K562 (cell line): ENCODE measurements around the gene NOP14. TPM values are rescaled to one million over a fixed set of nuclear protein-coding genes. Genes with fewer than 3 reads are reported as not detected.

Experiments
- CBX8 ChIP-seq: fragments of 200-600 bp; sonication (generic); IDR thresholded peaks from 2 replicates; pipeline ENCODE4 v1.6.1; 2012; ENCODE audit warnings: borderline replicate concordance, mixed run types, low read depth, mild to moderate bottlenecking, moderate library complexity, mixed read lengths, low read length, control low read depth, inconsistent platforms; ENCODE audit not compliant: poor library complexity, severe bottlenecking; ENCODE audit errors: extremely low read depth
- CC2D1A ChIP-seq: fragments of 450-650 bp; IDR thresholded peaks from 2 replicates; pipeline ENCODE4 v1.6.1; 2017; ENCODE audit warnings: mild to moderate bottlenecking
- CCAR2 ChIP-seq: fragments of 200-400 bp; formaldehyde crosslinking; IDR thresholded peaks from 2 replicates; pipeline ENCODE4 v1.6.1; 2017; ENCODE audit warnings: mild to moderate bottlenecking, low read depth, low read length
- CREB1 ChIP-seq, 2 experiments: sonication (generic) in 1 of 2; formaldehyde crosslinking in 1 of 2; IDR thresholded peaks; 2 replicates each; pipeline versions ENCODE4 v1.6.1 to v1.8.0; 2012 to 2022; ENCODE audit warnings: inconsistent platforms in 1 of 2, mild to moderate bottlenecking in 1 of 2, missing genetic modification reagents in 1 of 2, moderate library complexity in 1 of 2
- HNRNPH1 ChIP-seq: fragments of 200-400 bp; formaldehyde crosslinking; optimal IDR thresholded peaks from 2 replicates; pipeline ENCODE3; 2017; ENCODE audit warnings: low read depth, mild to moderate bottlenecking, low read length, moderate library complexity
- HNRNPUL1 ChIP-seq: fragments of 200-400 bp; formaldehyde crosslinking; IDR thresholded peaks from 2 replicates; pipeline ENCODE4 v1.6.1; 2017; ENCODE audit warnings: low read length
- MECOM ChIP-seq: fragments of 250-450 bp; sonication (Bioruptor Pico); IDR thresholded peaks from 2 replicates; pipeline ENCODE4 v1.8.0; 2022; ENCODE audit warnings: inconsistent platforms
- NEUROD1 ChIP-seq: fragments of 150-350 bp; IDR thresholded peaks from 2 replicates; pipeline ENCODE4 v1.6.1; 2014; ENCODE audit warnings: borderline replicate concordance, low read length, low read depth; ENCODE audit not compliant: partially characterized antibody
- NFIX ChIP-seq: fragments of 250-450 bp; sonication (Bioruptor Pico); IDR thresholded peaks from 2 replicates; pipeline ENCODE4 v1.4.0; 2020; ENCODE audit warnings: low read depth, mild to moderate bottlenecking, moderate library complexity
- NONO ChIP-seq, 2 experiments: fragments of 200-400 bp in 1 of 2; fragments of 450-650 bp in 1 of 2; formaldehyde crosslinking in 1 of 2; IDR thresholded peaks; 2 replicates each; pipeline ENCODE4 v1.6.1; 2017; ENCODE audit warnings: low read depth in 2 of 2, mild to moderate bottlenecking in 2 of 2, moderate library complexity in 2 of 2, low read length in 1 of 2
- PHTF2 ChIP-seq: fragments of 250-450 bp; sonication (Bioruptor Pico); IDR thresholded peaks from 2 replicates; pipeline ENCODE4 v1.5.0; 2021; ENCODE audit warnings: mild to moderate bottlenecking
- POLR3G ChIP-seq: IDR thresholded peaks from 2 replicates; pipeline ENCODE4 v1.6.1; 2011; ENCODE audit not compliant: insufficient read length, insufficient replicate concordance; ENCODE audit errors: extremely low read depth
- ZNF316 ChIP-seq: fragments of 450-650 bp; IDR thresholded peaks from 2 replicates; pipeline ENCODE4 v1.6.1; 2016
- polyA plus RNA-seq, 8 experiments: library from polyadenylated mRNA; depleted of rRNA in 4 of 8; stranded (reverse) in 5 of 8; unstranded in 3 of 8; fragments of >200 nt; fragmentation: Nextera tagmentation in 2 of 8; fragmentation: Illumina TruSeq in 1 of 8; extraction: Ambion mirVana in 2 of 8; extraction: Trizol in 1 of 8; gene quantifications; 2 replicates each; pipeline versions ENCODE4 v1.2.1 to v1.2.3, GENCODE V29; 2011 to 2014; ENCODE audit warnings: inconsistent platforms in 1 of 8, missing spikeins in 1 of 8
- total RNA-seq, 7 experiments: library from RNA; depleted of rRNA in 6 of 7; stranded (reverse); fragments of >200 nt in 6 of 7; fragmentation: Illumina TruSeq in 2 of 7; extraction: Trizol in 2 of 7; gene quantifications; 2 replicates each; pipeline versions ENCODE4 v1.2.1 to v1.2.3, GENCODE V29; 2011 to 2021; ENCODE audit warnings: low replicate concordance in 1 of 7
- TF ChIP-seq, protein P1 (sequence below): fragments of 450-650 bp; IDR thresholded peaks from 2 replicates; pipeline ENCODE4 v1.6.1; 2017; ENCODE audit warnings: antibody characterized with exemption, mild to moderate bottlenecking
- TF ChIP-seq, protein P2 (sequence below): fragments of 250-450 bp; sonication (Bioruptor Pico); IDR thresholded peaks from 2 replicates; pipeline ENCODE4 v1.5.0; 2021
- TF ChIP-seq, protein P3 (sequence below), 2 experiments: fragments of 450-650 bp in 1 of 2; sonication (generic) in 1 of 2; formaldehyde crosslinking in 1 of 2; IDR thresholded peaks in 1 of 2; conservative IDR thresholded peaks in 1 of 2; 2 replicates each; pipeline versions ENCODE4 v1.6.1 to v1.8.1; 2016 to 2023; ENCODE audit warnings: mild to moderate bottlenecking in 2 of 2, moderate library complexity in 2 of 2, inconsistent platforms in 1 of 2, missing genetic modification reagents in 1 of 2
- TF ChIP-seq, protein P4 (sequence below): sonication (generic); IDR thresholded peaks from 2 replicates; pipeline ENCODE4 v1.6.1; 2016
- TF ChIP-seq, protein P5 (sequence below): fragments of 250-450 bp; sonication (Bioruptor Pico); IDR thresholded peaks from 2 replicates; pipeline ENCODE4 v1.4.0; 2020

The NOP14 gene
- total and polyA plus RNA-seq, 9 of the 15 experiments (the other 6 are each of a cell fraction or from before 2014, with no cell fraction given) = 12.7 to 76.0 (median 50.9) TPM

DNA sequence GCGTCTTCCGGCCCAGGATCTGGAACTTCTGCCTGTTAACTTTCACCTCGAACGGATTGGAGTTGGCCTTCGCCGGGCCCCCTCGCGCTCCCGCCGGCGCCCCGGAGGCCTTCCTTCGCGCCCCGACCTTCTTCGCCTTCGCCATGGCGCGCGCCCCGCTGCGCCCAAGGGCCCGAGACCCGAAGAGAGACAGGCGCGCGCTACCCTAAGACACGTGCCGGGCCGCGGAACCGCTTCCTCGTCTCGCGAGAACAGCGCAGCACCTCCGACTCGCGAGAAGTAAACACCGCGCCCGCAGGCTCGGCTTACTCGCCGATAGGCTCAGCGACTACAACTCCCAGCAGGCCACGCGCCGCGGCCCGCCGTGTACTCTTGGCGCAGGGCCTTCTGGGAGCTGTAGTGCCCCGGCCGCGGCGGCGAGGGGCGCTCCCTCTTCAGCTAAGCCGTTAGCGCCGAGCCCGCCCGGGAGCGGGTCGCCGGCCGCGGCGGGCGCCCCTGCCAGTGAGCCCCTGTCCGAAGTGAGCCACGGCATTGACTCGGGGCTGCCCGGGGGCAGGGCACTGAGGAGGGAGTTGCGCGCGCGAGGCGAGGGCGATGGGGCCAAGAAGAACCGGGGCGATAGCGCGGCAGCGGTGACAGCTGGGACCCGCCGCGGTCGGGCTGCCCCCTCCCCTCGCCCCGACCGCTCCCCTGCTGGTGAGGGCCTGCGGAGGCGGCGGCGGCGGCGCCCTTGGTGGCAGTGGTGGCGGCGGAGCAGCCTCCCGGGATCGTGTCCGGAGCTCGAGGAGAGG lies at the start of gene NOP14, which contains the start of gene GRK4 (continued):
- TF ChIP-seq, protein P1, sequence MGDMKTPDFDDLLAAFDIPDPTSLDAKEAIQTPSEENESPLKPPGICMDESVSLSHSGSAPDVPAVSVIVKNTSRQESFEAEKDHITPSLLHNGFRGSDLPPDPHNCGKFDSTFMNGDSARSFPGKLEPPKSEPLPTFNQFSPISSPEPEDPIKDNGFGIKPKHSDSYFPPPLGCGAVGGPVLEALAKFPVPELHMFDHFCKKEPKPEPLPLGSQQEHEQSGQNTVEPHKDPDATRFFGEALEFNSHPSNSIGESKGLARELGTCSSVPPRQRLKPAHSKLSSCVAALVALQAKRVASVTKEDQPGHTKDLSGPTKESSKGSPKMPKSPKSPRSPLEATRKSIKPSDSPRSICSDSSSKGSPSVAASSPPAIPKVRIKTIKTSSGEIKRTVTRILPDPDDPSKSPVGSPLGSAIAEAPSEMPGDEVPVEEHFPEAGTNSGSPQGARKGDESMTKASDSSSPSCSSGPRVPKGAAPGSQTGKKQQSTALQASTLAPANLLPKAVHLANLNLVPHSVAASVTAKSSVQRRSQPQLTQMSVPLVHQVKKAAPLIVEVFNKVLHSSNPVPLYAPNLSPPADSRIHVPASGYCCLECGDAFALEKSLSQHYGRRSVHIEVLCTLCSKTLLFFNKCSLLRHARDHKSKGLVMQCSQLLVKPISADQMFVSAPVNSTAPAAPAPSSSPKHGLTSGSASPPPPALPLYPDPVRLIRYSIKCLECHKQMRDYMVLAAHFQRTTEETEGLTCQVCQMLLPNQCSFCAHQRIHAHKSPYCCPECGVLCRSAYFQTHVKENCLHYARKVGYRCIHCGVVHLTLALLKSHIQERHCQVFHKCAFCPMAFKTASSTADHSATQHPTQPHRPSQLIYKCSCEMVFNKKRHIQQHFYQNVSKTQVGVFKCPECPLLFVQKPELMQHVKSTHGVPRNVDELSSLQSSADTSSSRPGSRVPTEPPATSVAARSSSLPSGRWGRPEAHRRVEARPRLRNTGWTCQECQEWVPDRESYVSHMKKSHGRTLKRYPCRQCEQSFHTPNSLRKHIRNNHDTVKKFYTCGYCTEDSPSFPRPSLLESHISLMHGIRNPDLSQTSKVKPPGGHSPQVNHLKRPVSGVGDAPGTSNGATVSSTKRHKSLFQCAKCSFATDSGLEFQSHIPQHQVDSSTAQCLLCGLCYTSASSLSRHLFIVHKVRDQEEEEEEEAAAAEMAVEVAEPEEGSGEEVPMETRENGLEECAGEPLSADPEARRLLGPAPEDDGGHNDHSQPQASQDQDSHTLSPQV = peak; percentile 77
- no peak for TF ChIP-seq CBX8
- no peak for TF ChIP-seq MECOM (CRISPR knock-in tag)
- no peak for TF ChIP-seq HNRNPH1
- peak; percentile 86 for TF ChIP-seq NEUROD1
- peak; percentile 79 for TF ChIP-seq CREB1 (IDR thresholded peaks at IDR 0.05)
- TF ChIP-seq CREB1 (CRISPR knock-in tag; IDR thresholded peaks at IDR 0.05) = peak; percentile 85
- TF ChIP-seq NFIX (CRISPR knock-in tag) = no peak
- TF ChIP-seq CC2D1A = no peak
- TF ChIP-seq ZNF316 = no peak
- TF ChIP-seq, protein P2, sequence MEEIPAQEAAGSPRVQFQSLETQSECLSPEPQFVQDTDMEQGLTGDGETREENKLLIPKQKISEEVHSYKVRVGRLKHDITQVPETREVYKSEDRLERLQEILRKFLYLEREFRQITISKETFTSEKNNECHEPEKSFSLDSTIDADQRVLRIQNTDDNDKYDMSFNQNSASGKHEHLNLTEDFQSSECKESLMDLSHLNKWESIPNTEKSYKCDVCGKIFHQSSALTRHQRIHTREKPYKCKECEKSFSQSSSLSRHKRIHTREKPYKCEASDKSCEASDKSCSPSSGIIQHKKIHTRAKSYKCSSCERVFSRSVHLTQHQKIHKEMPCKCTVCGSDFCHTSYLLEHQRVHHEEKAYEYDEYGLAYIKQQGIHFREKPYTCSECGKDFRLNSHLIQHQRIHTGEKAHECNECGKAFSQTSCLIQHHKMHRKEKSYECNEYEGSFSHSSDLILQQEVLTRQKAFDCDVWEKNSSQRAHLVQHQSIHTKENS (CRISPR knock-in tag) = no peak
- TF ChIP-seq POLR3G = no peak
- TF ChIP-seq, protein P3, sequence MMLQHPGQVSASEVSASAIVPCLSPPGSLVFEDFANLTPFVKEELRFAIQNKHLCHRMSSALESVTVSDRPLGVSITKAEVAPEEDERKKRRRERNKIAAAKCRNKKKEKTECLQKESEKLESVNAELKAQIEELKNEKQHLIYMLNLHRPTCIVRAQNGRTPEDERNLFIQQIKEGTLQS (IDR thresholded peaks at IDR 0.05) = no peak
- TF ChIP-seq, protein P3 (CRISPR knock-in tag; conservative IDR thresholded peaks at IDR 0.05) = peak; percentile 81
- TF ChIP-seq, protein P4, sequence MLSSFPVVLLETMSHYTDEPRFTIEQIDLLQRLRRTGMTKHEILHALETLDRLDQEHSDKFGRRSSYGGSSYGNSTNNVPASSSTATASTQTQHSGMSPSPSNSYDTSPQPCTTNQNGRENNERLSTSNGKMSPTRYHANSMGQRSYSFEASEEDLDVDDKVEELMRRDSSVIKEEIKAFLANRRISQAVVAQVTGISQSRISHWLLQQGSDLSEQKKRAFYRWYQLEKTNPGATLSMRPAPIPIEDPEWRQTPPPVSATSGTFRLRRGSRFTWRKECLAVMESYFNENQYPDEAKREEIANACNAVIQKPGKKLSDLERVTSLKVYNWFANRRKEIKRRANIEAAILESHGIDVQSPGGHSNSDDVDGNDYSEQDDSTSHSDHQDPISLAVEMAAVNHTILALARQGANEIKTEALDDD = peak; percentile 62; the same call in 1 of the 2 replicates
- TF ChIP-seq, protein P5, sequence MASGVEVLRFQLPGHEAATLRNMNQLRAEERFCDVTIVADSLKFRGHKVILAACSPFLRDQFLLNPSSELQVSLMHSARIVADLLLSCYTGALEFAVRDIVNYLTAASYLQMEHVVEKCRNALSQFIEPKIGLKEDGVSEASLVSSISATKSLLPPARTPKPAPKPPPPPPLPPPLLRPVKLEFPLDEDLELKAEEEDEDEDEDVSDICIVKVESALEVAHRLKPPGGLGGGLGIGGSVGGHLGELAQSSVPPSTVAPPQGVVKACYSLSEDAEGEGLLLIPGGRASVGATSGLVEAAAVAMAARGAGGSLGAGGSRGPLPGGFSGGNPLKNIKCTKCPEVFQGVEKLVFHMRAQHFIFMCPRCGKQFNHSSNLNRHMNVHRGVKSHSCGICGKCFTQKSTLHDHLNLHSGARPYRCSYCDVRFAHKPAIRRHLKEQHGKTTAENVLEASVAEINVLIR (CRISPR knock-in tag) = no peak
- no peak for TF ChIP-seq PHTF2
- TF ChIP-seq CCAR2 = no peak
- TF ChIP-seq HNRNPUL1 = no peak
- TF ChIP-seq NONO (IDR thresholded peaks at IDR 0.05; ENCODE audit: low read depth in 2 of 2, low read length in 1 of 2) = peak in 1 of 2 experiments; percentile 66; a peak in 1 of 4 replicates
